Progenitor cell of endocrine pancreas (in vitro differentiated cells): ENCODE results near the gene CDH4. TPM values are rescaled to one million over a fixed set of nuclear protein-coding genes. Genes with fewer than 3 reads are reported as not detected.

Experiments used
- DNase-seq: peaks from one replicate; pipeline ENCODE4 v3.0.0; 2021; ENCODE audit warnings: low spot score; ENCODE audit not compliant: unreplicated experiment
- H3K27ac Mint-ChIP-seq: 2 replicates; pipeline ENCODE4 v1.8.0; 2021; ENCODE audit warnings: mild to moderate bottlenecking, moderate library complexity, mixed read lengths
- H3K27me3 Mint-ChIP-seq: 2 replicates; pipeline ENCODE4 v1.8.0; 2021; ENCODE audit warnings: mixed read lengths
- H3K36me3 Mint-ChIP-seq: 2 replicates; pipeline ENCODE4 v1.8.0; 2022; ENCODE audit warnings: mixed read lengths; ENCODE audit not compliant: insufficient read depth
- H3K4me1 Mint-ChIP-seq: 2 replicates; pipeline ENCODE4 v1.8.0; 2021; ENCODE audit warnings: low read depth, mixed read lengths
- H3K4me3 Mint-ChIP-seq: 2 replicates; pipeline ENCODE4 v1.8.0; 2021; ENCODE audit warnings: low read depth, mild to moderate bottlenecking, moderate library complexity, mixed read lengths
- H3K9me3 Mint-ChIP-seq: 2 replicates; pipeline ENCODE4 v1.8.0; 2021; ENCODE audit warnings: low read depth, mixed read lengths
- CTCF ChIP-seq: fragments of 200-600 bp; sonication (generic); IDR thresholded peaks from one replicate; pipeline ENCODE4 v1.5.0; 2021; ENCODE audit warnings: antibody characterized with exemption, mild to moderate bottlenecking; ENCODE audit not compliant: unreplicated experiment
- total RNA-seq: library from RNA; stranded (reverse); gene quantifications from 2 replicates; pipeline ENCODE4 v1.2.1, GENCODE V29; 2021

The CDH4 gene
- total RNA-seq, 1 donor from 2014 or later = 0.43 TPM

DNA sequence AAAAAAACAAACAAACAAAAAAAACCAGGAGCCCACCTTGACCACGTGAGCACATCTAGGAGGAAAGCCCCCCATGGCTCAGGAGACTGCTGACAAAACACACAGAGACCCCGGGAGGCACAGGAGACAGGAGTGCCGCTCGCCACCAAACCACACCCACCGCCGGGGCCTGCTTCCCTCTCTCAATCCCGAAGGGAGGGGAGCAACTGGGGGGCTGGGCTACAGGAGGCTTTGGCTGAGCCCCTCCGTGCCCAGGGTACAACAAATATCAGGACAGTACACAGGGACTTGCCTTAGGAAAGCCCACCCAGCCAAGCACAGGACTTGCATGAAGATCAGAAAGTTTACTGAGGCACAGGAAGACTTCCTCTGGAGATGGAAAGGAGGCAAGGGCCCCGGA, 711.1 kb downstream of the CDH4 start:
- Mint-ChIP-seq H3K27me3 (no peaks in the 10 kb centered on the region), H3K27ac (no peak overlapping the region), H3K36me3 (peaks cover 2% of the 10 kb centered on the region), H3K9me3 (no peaks in the 10 kb centered on the region), H3K4me3 (no peak overlapping the region), H3K4me1 (no peaks in the 10 kb centered on the region)
- no peak for DNase-seq
- no peak for TF ChIP-seq CTCF

GRCh38 chr20:61963885-61964674, 712.0 kb downstream of the CDH4 start:
- H3K36me3 Mint-ChIP-seq = peaks cover 2% of the 10 kb centered on the region
- H3K4me1 Mint-ChIP-seq = no peaks in the 10 kb centered on the region
- TF ChIP-seq CTCF = no peak
- no peak overlapping the region for H3K27ac Mint-ChIP-seq
- no peaks in the 10 kb centered on the region for H3K9me3 Mint-ChIP-seq
- no peak overlapping the region for H3K4me3 Mint-ChIP-seq
- H3K27me3 Mint-ChIP-seq = no peaks in the 10 kb centered on the region
- no peak for DNase-seq

DNA sequence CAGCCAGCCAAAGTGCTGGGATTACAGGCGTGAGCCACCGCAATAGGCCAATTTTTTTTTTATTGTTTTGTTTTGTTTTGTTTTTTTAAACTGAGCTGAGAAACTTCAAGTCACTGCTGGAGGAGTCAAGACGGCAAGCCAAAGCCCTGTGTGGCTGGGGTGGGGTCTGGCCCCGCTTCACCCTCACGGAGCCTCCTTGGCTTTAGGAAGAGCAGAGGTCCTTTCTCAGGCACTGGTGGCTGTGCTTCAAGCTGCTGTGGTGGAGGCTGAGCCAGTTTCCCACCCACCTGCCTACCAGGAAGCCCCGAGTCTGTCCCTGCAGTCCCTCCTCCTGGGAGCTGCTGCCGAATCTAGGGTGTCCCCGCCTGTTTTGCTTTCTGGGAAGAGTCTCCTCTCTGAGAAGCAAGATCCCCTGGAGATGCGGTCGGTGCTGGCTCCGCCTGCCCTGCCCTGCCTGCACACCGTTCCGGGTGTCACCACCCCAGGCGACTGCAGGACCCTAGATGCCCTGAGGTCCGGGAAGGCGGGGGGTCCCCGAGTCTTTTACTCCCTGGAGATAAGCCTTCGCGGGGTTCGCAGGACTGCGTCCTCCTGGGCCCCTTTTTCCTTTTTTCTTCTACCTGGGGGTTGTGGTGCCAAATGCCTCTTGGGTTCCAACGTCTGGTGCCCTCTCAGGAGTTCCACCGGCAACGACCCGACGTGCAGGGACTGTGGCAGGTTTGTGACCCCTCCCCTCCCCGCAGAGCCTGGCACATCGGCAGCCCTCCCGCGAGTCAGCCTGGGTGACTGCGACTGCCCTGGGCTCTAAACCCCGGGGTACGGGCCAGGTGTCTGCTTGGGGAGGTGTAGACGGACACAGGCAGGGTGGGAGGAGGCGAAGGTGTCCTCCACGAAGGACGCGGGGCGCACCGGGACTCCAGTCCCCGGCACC, 712.9 kb downstream of the CDH4 start:
- Mint-ChIP-seq H3K27me3 (no peaks in the 10 kb centered on the region), H3K27ac (no peak overlapping the region), H3K4me3 (no peak overlapping the region), H3K36me3 (peaks cover 2% of the 10 kb centered on the region), H3K9me3 (no peaks in the 10 kb centered on the region), H3K4me1 (no peaks in the 10 kb centered on the region)
- no peak for TF ChIP-seq CTCF
- no peak for DNase-seq

DNA sequence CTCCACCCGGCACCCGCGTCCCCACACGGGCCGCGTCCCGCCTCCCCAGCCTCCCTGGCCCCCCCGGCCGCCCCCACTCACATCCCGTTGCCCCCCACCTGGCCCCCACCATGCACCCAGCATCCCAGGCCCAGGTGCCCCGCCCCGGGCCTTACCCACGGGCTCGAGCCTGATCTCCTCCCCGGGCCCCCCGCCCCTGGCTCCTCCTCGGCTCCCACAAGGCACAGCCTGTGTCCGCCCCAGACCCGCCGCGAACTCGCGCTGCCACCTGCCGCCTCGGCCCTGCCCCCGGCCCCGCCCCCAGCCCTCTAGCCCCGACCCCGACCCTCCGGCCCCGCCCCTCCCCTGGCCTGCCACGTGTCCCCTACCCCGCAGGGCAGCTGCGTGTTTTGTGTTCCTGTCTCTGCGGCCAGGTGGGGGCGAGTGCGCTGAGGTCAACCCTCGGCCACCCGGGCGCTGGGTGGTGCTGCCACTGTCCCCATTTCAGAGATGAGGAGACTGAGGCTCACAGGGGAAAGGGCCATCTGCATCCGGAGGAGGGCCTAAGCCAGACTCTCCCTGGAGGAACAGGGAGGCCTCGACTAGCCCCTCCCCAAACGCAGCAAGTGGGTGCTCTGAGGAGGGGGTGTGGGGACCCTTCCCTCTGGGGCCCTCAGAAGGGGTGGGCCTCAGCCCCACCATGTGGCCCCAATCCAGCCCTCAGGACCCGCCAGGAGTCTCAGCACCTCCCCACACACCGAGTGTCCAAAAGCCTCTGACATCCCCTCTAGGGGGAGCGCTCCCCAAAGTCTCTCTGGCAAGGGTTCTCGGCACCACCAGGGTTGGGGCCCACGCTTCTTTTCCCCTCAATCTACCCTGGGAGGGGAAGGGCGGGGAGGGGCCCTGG, 713.8 kb downstream of the CDH4 start:
- H3K4me3 Mint-ChIP-seq = no peak overlapping the region
- H3K27ac Mint-ChIP-seq = no peak overlapping the region
- H3K27me3 Mint-ChIP-seq = no peaks in the 10 kb centered on the region
- H3K4me1 Mint-ChIP-seq = no peaks in the 10 kb centered on the region
- H3K36me3 Mint-ChIP-seq = peaks cover 5% of the 10 kb centered on the region
- no peak for TF ChIP-seq CTCF
- no peak for DNase-seq
- no peaks in the 10 kb centered on the region for H3K9me3 Mint-ChIP-seq
